Measurements from ENCODE around the gene ADAP1. TPM values are rescaled to one million over a fixed set of nuclear protein-coding genes. Genes with fewer than 3 reads are reported as not detected.

The ADAP1 gene
- total RNA-seq, 1 experiment from 2014 or later = 6.2 TPM

- H3K4ac ChIP-seq (ENCODE audit: low read depth, low read length) = no peak overlapping the region
- no peak overlapping the region for H4K5ac ChIP-seq (ENCODE audit: insufficient read length, low read depth, low read length)
- H2AK5ac ChIP-seq (ENCODE audit: insufficient read length, low read length) = no peak overlapping the region
- H2BK120ac ChIP-seq (ENCODE audit: low read depth, low read length, poor library complexity, severe bottlenecking) = no peak overlapping the region
- no peak overlapping the region for H4K8ac ChIP-seq (replicated peaks; ENCODE audit: insufficient read length, low read depth, low read length)
- no peak for DNase-seq
- no peaks in the 10 kb centered on the region for H3K27me3 ChIP-seq (ENCODE audit: insufficient read depth, low read length)
- no peaks in the 10 kb centered on the region for H3K27me3 Mint-ChIP-seq (ENCODE audit: low read depth)
- H3K23ac ChIP-seq (ENCODE audit: insufficient read length, low read depth, low read length) = no peak overlapping the region
- no peak overlapping the region for H2BK12ac ChIP-seq (ENCODE audit: insufficient read length, low read depth, low read length)
- no peak overlapping the region for H3K56ac ChIP-seq (ENCODE audit: insufficient read length, low read depth, low read length)
- H3K9me3 ChIP-seq (ENCODE audit: control insufficient read depth, low read depth, low read length) = no peaks in the 10 kb centered on the region
- no peaks in the 10 kb centered on the region for H4K20me1 ChIP-seq (ENCODE audit: control insufficient read depth, insufficient read depth, insufficient read length)
- no peak overlapping the region for H3K9ac ChIP-seq (ENCODE audit: extremely low read depth, insufficient read length, low read length)
- 0 out of 2 replicates have a peak, but pooled peaks cover 2% of the 10 kb centered on the region for H3K4me1 ChIP-seq (ENCODE audit: insufficient read depth, low read length)
- H3K4me3 Mint-ChIP-seq = no peak overlapping the region
- peaks cover 2% of the 10 kb centered on the region for H3K23me2 ChIP-seq (ENCODE audit: insufficient read length, low read depth, low read length, poor library complexity, severe bottlenecking)
- H3K4me2 ChIP-seq (ENCODE audit: insufficient read depth, insufficient read length, low read length) = no peak overlapping the region
- no peak overlapping the region for H3K27ac ChIP-seq (ENCODE audit: insufficient read length, low read depth, low read length)
- no peak for TF ChIP-seq CTCF (conservative IDR thresholded peaks at IDR 0.05)
- no peak overlapping the region for H2BK15ac ChIP-seq (ENCODE audit: low read depth, low read length)
- peaks cover 5% of the 10 kb centered on the region in 2 experiments; a peak in 3 of 4 replicates for H3K4me1 Mint-ChIP-seq
- H3T11ph ChIP-seq (ENCODE audit: low read length) = no peak overlapping the region
- no peak overlapping the region for H2AFZ ChIP-seq (ENCODE audit: low read length)
- no peak overlapping the region for H4K91ac ChIP-seq (ENCODE audit: insufficient read length, low read depth, low read length)
- H3K79me1 ChIP-seq (ENCODE audit: insufficient read depth, low read depth, low read length, poor library complexity, severe bottlenecking) = no peaks in the 10 kb centered on the region
- H3K18ac ChIP-seq (ENCODE audit: insufficient read length, low read depth, low read length) = no peak overlapping the region
- H3K27ac Mint-ChIP-seq = peak overlapping the region in 1 of 3 experiments; percentile 43; a peak in 2 of 7 replicates
- no CpG with 5 or more reads among the region's 14 CpGs for WGBS (ENCODE audit: extremely low coverage, insufficient read length, low lambda C conversion rate)
- peaks cover 52 to 72% (median 70%) of the 10 kb centered on the region in 3 experiments for H3K36me3 Mint-ChIP-seq (ENCODE audit: insufficient read depth in 1 of 3, low read depth in 3 of 3)
- H2BK5ac ChIP-seq (ENCODE audit: insufficient read length, low read length) = no peak overlapping the region
- H3K9me3 Mint-ChIP-seq = peaks cover 5 to 6% of the 10 kb centered on the region in 2 experiments
- no peak overlapping the region for H3K14ac ChIP-seq (ENCODE audit: insufficient read depth, low read length)
- no peak overlapping the region for H2BK20ac ChIP-seq (ENCODE audit: low read depth, low read length, poor library complexity, severe bottlenecking)
- no peaks in the 10 kb centered on the region for H3K79me2 ChIP-seq (ENCODE audit: insufficient read depth, low read length)
Observed at GRCh38 chr7:871900-872537, 82.5 kb downstream of the ADAP1 start.

Data from H9 (cell line).